GM23338 (cell line): ENCODE measurements around the gene TBC1D2B. TPM values are rescaled to one million over a fixed set of nuclear protein-coding genes. Genes with fewer than 3 reads are reported as not detected.

Experiments
- ATAC-seq: fragments of 200-7000 bp; cut with Tn5 transposase; 3 replicates; pipeline ENCODE4 v1.9.1; 2020
- DNase-seq: peaks from one replicate; pipeline ENCODE4 v3.0.0-alpha.2; 2015; ENCODE audit warnings: low spot score
- H2AFZ ChIP-seq: fragments of 200-600 bp; sonication (generic); 2 replicates; pipeline ENCODE4 v1.8.0; 2016; ENCODE audit warnings: antibody characterized with exemption, mild to moderate bottlenecking, moderate library complexity
- H3F3A ChIP-seq: fragments of 200-600 bp; sonication (generic); replicated peaks from 2 replicates; pipeline ENCODE4 v1.8.0; 2017; ENCODE audit warnings: antibody characterized with exemption, mixed run types, low read depth
- H3K27ac ChIP-seq: fragments of 200-600 bp; sonication (generic); 2 replicates; pipeline ENCODE4 v1.6.1; 2016; ENCODE audit warnings: low read depth
- H3K27me3 ChIP-seq: fragments of 200-600 bp; sonication (generic); 2 replicates; pipeline ENCODE4 v1.8.0; 2016; ENCODE audit warnings: mild to moderate bottlenecking, mixed run types, moderate library complexity; ENCODE audit not compliant: insufficient read depth
- H3K36me3 ChIP-seq: fragments of 200-600 bp; sonication (generic); 2 replicates; pipeline ENCODE4 v1.8.0; 2016; ENCODE audit warnings: mild to moderate bottlenecking; ENCODE audit not compliant: insufficient read depth
- H3K4me1 ChIP-seq: fragments of 200-600 bp; sonication (generic); 2 replicates; pipeline ENCODE4 v1.8.0; 2016; ENCODE audit warnings: mild to moderate bottlenecking, moderate library complexity; ENCODE audit not compliant: insufficient read depth
- H3K4me2 ChIP-seq: fragments of 200-600 bp; sonication (generic); 2 replicates; pipeline ENCODE4 v1.7.1; 2017; ENCODE audit warnings: mixed run types
- H3K4me3 ChIP-seq: fragments of 200-600 bp; sonication (generic); 2 replicates; pipeline ENCODE4 v1.6.1; 2016; ENCODE audit warnings: mixed run types
- H3K79me2 ChIP-seq: fragments of 200-600 bp; sonication (generic); replicated peaks from 2 replicates; pipeline ENCODE4 v1.8.0; 2017; ENCODE audit warnings: mild to moderate bottlenecking; ENCODE audit not compliant: insufficient read depth
- H3K9me2 ChIP-seq: fragments of 200-600 bp; sonication (generic); 2 replicates; pipeline ENCODE4 v1.8.0; 2017; ENCODE audit not compliant: insufficient read depth
- H4K20me1 ChIP-seq: fragments of 200-600 bp; sonication (generic); replicated peaks from 2 replicates; pipeline ENCODE4 v1.8.0; 2017; ENCODE audit warnings: mild to moderate bottlenecking; ENCODE audit not compliant: insufficient read depth
- H3K27ac Mint-ChIP-seq: 2 replicates; pipeline ENCODE4 v1.8.0; 2020; ENCODE audit warnings: inconsistent platforms, mild to moderate bottlenecking, moderate library complexity, mixed read lengths
- H3K27me3 Mint-ChIP-seq: 3 replicates; pipeline ENCODE4 v1.8.0; 2022; ENCODE audit warnings: low read depth, mild to moderate bottlenecking, moderate library complexity, mixed read lengths, inconsistent platforms; ENCODE audit not compliant: insufficient read depth, poor library complexity
- H3K36me3 Mint-ChIP-seq: 3 replicates; pipeline ENCODE4 v1.8.0; 2021; ENCODE audit warnings: low read depth, mild to moderate bottlenecking, inconsistent platforms, moderate library complexity, mixed read lengths
- H3K4me1 Mint-ChIP-seq: 3 replicates; pipeline ENCODE4 v1.8.0; 2020; ENCODE audit warnings: mild to moderate bottlenecking, inconsistent platforms, mixed read lengths
- H3K4me3 Mint-ChIP-seq: 3 replicates; pipeline ENCODE4 v1.8.0; 2021; ENCODE audit warnings: moderate library complexity, mild to moderate bottlenecking, inconsistent platforms, mixed read lengths
- H3K9me3 Mint-ChIP-seq: 3 replicates; pipeline ENCODE4 v1.8.0; 2020; ENCODE audit warnings: moderate library complexity, mild to moderate bottlenecking, inconsistent platforms, mixed read lengths
- CREB1 ChIP-seq: fragments of 250-450 bp; sonication (Bioruptor Pico); IDR thresholded peaks from 2 replicates; pipeline ENCODE4 v1.5.0; 2020; ENCODE audit warnings: low read depth, mild to moderate bottlenecking, moderate library complexity
- EZH2 ChIP-seq: fragments of 200-600 bp; sonication (generic); IDR thresholded peaks from one replicate; pipeline ENCODE4 v1.8.0; 2017; ENCODE audit warnings: antibody characterized with exemption, mild to moderate bottlenecking, low read depth; ENCODE audit not compliant: unreplicated experiment
- EZH2phosphoT487 ChIP-seq: fragments of 200-600 bp; sonication (generic); IDR thresholded peaks from one replicate; pipeline ENCODE4 v1.8.1; 2018; ENCODE audit warnings: antibody characterized with exemption; ENCODE audit not compliant: unreplicated experiment
- JUNB ChIP-seq: IDR thresholded peaks from one replicate; pipeline ENCODE4 v1.6.1; 2016; ENCODE audit warnings: antibody characterized with exemption; ENCODE audit not compliant: unreplicated experiment
- NANOG ChIP-seq: IDR thresholded peaks from 2 replicates; pipeline ENCODE4 v1.6.1; 2016; ENCODE audit warnings: antibody characterized with exemption, borderline replicate concordance
- POLR2AphosphoS5 ChIP-seq: IDR thresholded peaks from 2 replicates; pipeline ENCODE4 v1.6.1; 2016; ENCODE audit warnings: antibody characterized with exemption, low read depth
- STAT1 ChIP-seq: IDR thresholded peaks from one replicate; pipeline ENCODE4 v1.6.1; 2016; ENCODE audit warnings: antibody characterized with exemption; ENCODE audit not compliant: unreplicated experiment
- ZNF331 ChIP-seq: fragments of 250-450 bp; sonication (Bioruptor Pico); IDR thresholded peaks from 2 replicates; pipeline ENCODE4 v1.5.0; 2020; ENCODE audit warnings: low read depth, mild to moderate bottlenecking, moderate library complexity
- polyA plus RNA-seq: library from polyadenylated mRNA; unstranded; fragments of >200 nt; fragmentation: Nextera tagmentation; extraction: Ambion mirVana; gene quantifications from 2 replicates; pipeline ENCODE4 v1.2.1, GENCODE V29; 2016
- total RNA-seq: library from RNA; depleted of rRNA; stranded (reverse); fragments of >200 nt; shearing (Covaris generic); gene quantifications from 2 replicates; pipeline ENCODE4 v1.2.3, GENCODE V29; 2014
- TF ChIP-seq, protein P1 (sequence below): IDR thresholded peaks from 2 replicates; pipeline ENCODE4 v1.6.1; 2016; ENCODE audit warnings: antibody characterized with exemption
- TF ChIP-seq, protein P2 (sequence below), 2 experiments: fragments of 200-600 bp in 1 of 2; sonication (generic) in 1 of 2; conservative IDR thresholded peaks; 2 replicates each; pipeline versions ENCODE4 v1.5.1 to v1.6.1; 2016 to 2017; ENCODE audit warnings: antibody characterized with exemption in 2 of 2, low read depth in 2 of 2, mild to moderate bottlenecking in 2 of 2, moderate library complexity in 1 of 2
- TF ChIP-seq, protein P3 (sequence below): fragments of 250-450 bp; sonication (Bioruptor Pico); IDR thresholded peaks from 2 replicates; pipeline ENCODE4 v1.5.0; 2020; ENCODE audit warnings: mild to moderate bottlenecking, moderate library complexity
- TF ChIP-seq, protein P4 (sequence below): IDR thresholded peaks from one replicate; pipeline ENCODE4 v1.6.1; 2018; ENCODE audit warnings: antibody characterized with exemption; ENCODE audit not compliant: unreplicated experiment

Gene TBC1D2B
- total and polyA plus RNA-seq, 2 experiments from 2014 or later: 3.6 to 17.8 TPM

DNA sequence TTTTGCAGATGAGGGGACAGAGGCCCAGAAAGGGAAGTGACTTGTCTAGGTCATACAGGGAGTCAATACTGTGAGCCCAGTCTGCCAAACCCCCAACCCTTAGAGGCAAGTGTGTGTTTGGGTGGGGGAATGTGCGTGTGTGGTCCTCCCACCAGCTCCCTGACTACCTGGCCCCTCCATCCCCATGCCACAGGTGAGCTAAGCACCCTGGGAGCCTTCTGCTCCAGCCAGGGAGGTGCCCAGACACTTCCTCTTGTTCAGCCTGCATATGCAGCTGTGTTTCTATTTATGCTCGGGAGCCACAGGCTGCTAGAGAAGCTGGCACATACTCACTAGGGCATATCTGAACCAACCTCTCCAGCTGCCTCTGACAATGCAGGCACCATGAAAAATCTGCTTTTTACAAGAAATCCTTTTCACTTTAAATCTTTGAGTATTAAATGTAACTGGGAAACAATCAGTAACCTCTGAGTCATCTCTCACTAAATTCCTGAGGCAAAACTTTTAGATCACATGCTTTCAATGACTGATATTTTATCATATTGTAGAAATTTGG lies 20.7 kb downstream of the TBC1D2B start:
- no peak overlapping the region for H3K4me2 ChIP-seq
- H3F3A ChIP-seq: no peaks in the 10 kb centered on the region
- H3K36me3 ChIP-seq: no peaks in the 10 kb centered on the region
- H4K20me1 ChIP-seq: peaks cover 2% of the 10 kb centered on the region; the same call in 1 of the 2 replicates
- no peaks in the 10 kb centered on the region for H3K36me3 Mint-ChIP-seq
- DNase-seq (no peak), ATAC-seq (peak; percentile 30)
- TF ChIP-seq EZH2: no peak
- TF ChIP-seq, protein P1, sequence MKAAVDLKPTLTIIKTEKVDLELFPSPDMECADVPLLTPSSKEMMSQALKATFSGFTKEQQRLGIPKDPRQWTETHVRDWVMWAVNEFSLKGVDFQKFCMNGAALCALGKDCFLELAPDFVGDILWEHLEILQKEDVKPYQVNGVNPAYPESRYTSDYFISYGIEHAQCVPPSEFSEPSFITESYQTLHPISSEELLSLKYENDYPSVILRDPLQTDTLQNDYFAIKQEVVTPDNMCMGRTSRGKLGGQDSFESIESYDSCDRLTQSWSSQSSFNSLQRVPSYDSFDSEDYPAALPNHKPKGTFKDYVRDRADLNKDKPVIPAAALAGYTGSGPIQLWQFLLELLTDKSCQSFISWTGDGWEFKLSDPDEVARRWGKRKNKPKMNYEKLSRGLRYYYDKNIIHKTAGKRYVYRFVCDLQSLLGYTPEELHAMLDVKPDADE: no peak
- no peak for TF ChIP-seq CREB1 (CRISPR knock-in tag)
- no peak for TF ChIP-seq STAT1
- TF ChIP-seq JUNB: no peak
- TF ChIP-seq, protein P2, sequence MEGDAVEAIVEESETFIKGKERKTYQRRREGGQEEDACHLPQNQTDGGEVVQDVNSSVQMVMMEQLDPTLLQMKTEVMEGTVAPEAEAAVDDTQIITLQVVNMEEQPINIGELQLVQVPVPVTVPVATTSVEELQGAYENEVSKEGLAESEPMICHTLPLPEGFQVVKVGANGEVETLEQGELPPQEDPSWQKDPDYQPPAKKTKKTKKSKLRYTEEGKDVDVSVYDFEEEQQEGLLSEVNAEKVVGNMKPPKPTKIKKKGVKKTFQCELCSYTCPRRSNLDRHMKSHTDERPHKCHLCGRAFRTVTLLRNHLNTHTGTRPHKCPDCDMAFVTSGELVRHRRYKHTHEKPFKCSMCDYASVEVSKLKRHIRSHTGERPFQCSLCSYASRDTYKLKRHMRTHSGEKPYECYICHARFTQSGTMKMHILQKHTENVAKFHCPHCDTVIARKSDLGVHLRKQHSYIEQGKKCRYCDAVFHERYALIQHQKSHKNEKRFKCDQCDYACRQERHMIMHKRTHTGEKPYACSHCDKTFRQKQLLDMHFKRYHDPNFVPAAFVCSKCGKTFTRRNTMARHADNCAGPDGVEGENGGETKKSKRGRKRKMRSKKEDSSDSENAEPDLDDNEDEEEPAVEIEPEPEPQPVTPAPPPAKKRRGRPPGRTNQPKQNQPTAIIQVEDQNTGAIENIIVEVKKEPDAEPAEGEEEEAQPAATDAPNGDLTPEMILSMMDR (conservative IDR thresholded peaks at IDR 0.05; ENCODE audit: low read depth in 2 of 2): no peak
- TF ChIP-seq, protein P3, sequence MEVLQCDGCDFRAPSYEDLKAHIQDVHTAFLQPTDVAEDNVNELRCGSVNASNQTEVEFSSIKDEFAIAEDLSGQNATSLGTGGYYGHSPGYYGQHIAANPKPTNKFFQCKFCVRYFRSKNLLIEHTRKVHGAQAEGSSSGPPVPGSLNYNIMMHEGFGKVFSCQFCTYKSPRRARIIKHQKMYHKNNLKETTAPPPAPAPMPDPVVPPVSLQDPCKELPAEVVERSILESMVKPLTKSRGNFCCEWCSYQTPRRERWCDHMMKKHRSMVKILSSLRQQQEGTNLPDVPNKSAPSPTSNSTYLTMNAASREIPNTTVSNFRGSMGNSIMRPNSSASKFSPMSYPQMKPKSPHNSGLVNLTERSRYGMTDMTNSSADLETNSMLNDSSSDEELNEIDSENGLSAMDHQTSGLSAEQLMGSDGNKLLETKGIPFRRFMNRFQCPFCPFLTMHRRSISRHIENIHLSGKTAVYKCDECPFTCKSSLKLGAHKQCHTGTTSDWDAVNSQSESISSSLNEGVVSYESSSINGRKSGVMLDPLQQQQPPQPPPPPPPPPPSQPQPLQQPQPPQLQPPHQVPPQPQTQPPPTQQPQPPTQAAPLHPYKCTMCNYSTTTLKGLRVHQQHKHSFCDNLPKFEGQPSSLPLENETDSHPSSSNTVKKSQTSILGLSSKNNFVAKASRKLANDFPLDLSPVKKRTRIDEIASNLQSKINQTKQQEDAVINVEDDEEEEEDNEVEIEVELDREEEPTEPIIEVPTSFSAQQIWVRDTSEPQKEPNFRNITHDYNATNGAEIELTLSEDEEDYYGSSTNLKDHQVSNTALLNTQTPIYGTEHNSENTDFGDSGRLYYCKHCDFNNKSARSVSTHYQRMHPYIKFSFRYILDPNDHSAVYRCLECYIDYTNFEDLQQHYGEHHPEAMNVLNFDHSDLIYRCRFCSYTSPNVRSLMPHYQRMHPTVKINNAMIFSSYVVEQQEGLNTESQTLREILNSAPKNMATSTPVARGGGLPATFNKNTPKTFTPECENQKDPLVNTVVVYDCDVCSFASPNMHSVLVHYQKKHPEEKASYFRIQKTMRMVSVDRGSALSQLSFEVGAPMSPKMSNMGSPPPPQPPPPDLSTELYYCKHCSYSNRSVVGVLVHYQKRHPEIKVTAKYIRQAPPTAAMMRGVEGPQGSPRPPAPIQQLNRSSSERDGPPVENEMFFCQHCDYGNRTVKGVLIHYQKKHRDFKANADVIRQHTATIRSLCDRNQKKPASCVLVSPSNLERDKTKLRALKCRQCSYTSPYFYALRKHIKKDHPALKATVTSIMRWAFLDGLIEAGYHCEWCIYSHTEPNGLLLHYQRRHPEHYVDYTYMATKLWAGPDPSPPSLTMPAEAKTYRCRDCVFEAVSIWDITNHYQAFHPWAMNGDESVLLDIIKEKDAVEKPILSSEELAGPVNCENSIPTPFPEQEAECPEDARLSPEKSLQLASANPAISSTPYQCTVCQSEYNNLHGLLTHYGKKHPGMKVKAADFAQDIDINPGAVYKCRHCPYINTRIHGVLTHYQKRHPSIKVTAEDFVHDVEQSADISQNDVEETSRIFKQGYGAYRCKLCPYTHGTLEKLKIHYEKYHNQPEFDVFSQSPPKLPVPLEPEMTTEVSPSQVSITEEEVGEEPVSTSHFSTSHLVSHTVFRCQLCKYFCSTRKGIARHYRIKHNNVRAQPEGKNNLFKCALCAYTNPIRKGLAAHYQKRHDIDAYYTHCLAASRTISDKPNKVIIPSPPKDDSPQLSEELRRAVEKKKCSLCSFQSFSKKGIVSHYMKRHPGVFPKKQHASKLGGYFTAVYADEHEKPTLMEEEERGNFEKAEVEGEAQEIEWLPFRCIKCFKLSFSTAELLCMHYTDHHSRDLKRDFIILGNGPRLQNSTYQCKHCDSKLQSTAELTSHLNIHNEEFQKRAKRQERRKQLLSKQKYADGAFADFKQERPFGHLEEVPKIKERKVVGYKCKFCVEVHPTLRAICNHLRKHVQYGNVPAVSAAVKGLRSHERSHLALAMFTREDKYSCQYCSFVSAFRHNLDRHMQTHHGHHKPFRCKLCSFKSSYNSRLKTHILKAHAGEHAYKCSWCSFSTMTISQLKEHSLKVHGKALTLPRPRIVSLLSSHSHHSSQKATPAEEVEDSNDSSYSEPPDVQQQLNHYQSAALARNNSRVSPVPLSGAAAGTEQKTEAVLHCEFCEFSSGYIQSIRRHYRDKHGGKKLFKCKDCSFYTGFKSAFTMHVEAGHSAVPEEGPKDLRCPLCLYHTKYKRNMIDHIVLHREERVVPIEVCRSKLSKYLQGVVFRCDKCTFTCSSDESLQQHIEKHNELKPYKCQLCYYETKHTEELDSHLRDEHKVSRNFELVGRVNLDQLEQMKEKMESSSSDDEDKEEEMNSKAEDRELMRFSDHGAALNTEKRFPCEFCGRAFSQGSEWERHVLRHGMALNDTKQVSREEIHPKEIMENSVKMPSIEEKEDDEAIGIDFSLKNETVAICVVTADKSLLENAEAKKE (CRISPR knock-in tag): no peak
- no peak for TF ChIP-seq NANOG
- no peak for TF ChIP-seq POLR2AphosphoS5
- TF ChIP-seq EZH2phosphoT487: no peak
- TF ChIP-seq, protein P4, sequence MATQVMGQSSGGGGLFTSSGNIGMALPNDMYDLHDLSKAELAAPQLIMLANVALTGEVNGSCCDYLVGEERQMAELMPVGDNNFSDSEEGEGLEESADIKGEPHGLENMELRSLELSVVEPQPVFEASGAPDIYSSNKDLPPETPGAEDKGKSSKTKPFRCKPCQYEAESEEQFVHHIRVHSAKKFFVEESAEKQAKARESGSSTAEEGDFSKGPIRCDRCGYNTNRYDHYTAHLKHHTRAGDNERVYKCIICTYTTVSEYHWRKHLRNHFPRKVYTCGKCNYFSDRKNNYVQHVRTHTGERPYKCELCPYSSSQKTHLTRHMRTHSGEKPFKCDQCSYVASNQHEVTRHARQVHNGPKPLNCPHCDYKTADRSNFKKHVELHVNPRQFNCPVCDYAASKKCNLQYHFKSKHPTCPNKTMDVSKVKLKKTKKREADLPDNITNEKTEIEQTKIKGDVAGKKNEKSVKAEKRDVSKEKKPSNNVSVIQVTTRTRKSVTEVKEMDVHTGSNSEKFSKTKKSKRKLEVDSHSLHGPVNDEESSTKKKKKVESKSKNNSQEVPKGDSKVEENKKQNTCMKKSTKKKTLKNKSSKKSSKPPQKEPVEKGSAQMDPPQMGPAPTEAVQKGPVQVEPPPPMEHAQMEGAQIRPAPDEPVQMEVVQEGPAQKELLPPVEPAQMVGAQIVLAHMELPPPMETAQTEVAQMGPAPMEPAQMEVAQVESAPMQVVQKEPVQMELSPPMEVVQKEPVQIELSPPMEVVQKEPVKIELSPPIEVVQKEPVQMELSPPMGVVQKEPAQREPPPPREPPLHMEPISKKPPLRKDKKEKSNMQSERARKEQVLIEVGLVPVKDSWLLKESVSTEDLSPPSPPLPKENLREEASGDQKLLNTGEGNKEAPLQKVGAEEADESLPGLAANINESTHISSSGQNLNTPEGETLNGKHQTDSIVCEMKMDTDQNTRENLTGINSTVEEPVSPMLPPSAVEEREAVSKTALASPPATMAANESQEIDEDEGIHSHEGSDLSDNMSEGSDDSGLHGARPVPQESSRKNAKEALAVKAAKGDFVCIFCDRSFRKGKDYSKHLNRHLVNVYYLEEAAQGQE: no peak
- TF ChIP-seq ZNF331 (CRISPR knock-in tag): no peak
- H3K27me3 Mint-ChIP-seq: peaks cover 4% of the 10 kb centered on the region
- H3K9me3 Mint-ChIP-seq: no peaks in the 10 kb centered on the region
- no peak overlapping the region for H3K4me3 ChIP-seq
- peaks cover 19% of the 10 kb centered on the region for H3K4me1 ChIP-seq
- H3K4me3 Mint-ChIP-seq: no peak overlapping the region
- no peak overlapping the region for H3K27ac ChIP-seq
- H3K27me3 ChIP-seq: no peaks in the 10 kb centered on the region
- H3K9me2 ChIP-seq: no peaks in the 10 kb centered on the region
- H3K4me1 Mint-ChIP-seq: peaks cover 21% of the 10 kb centered on the region
- peaks cover 50% of the 10 kb centered on the region for H3K79me2 ChIP-seq
- H2AFZ ChIP-seq: no peak overlapping the region
- peak overlapping the region; percentile 35; the same call in 1 of the 2 replicates for H3K27ac Mint-ChIP-seq
